H9 (cell line): ENCODE data around the gene TTC28. TPM values are rescaled to one million over a fixed set of nuclear protein-coding genes. Genes with fewer than 3 reads are reported as not detected.

ENCODE experiments used
- DNase-seq: peaks from one replicate; pipeline ENCODE4 v3.0.0-alpha.2; 2017
- H2AFZ ChIP-seq: one replicate; pipeline ENCODE4 v1.6.1; 2013; ENCODE audit warnings: mild to moderate bottlenecking, low read length, control low read depth, moderate library complexity
- H2AK5ac ChIP-seq: 2 replicates; pipeline ENCODE4 v1.6.1; 2013; ENCODE audit warnings: low read length, control low read depth, mixed read lengths; ENCODE audit not compliant: insufficient read length
- H2BK120ac ChIP-seq: one replicate; pipeline ENCODE4 v1.6.1; 2013; ENCODE audit warnings: low read depth, mild to moderate bottlenecking, low read length, control low read depth, inconsistent platforms; ENCODE audit not compliant: poor library complexity, severe bottlenecking
- H2BK12ac ChIP-seq: 2 replicates; pipeline ENCODE4 v1.6.1; 2013; ENCODE audit warnings: low read length, control low read depth, mixed read lengths, low read depth; ENCODE audit not compliant: insufficient read length
- H2BK15ac ChIP-seq: 2 replicates; pipeline ENCODE4 v1.6.1; 2013; ENCODE audit warnings: low read depth, low read length, control low read depth
- H2BK20ac ChIP-seq: one replicate; pipeline ENCODE4 v1.6.1; 2013; ENCODE audit warnings: low read depth, mild to moderate bottlenecking, low read length, control low read depth, inconsistent platforms; ENCODE audit not compliant: poor library complexity, severe bottlenecking
- H2BK5ac ChIP-seq: 2 replicates; pipeline ENCODE4 v1.6.1; 2013; ENCODE audit warnings: low read length, control low read depth, mixed read lengths; ENCODE audit not compliant: insufficient read length
- H3K14ac ChIP-seq: 2 replicates; pipeline ENCODE4 v1.6.1; 2013; ENCODE audit warnings: low read length, control low read depth; ENCODE audit not compliant: insufficient read depth
- H3K18ac ChIP-seq: 2 replicates; pipeline ENCODE4 v1.6.1; 2013; ENCODE audit warnings: low read depth, mild to moderate bottlenecking, mixed read lengths, low read length, control low read depth; ENCODE audit not compliant: insufficient read length
- H3K23ac ChIP-seq: 2 replicates; pipeline ENCODE4 v1.6.1; 2013; ENCODE audit warnings: low read length, control low read depth, mixed read lengths, low read depth; ENCODE audit not compliant: insufficient read length
- H3K23me2 ChIP-seq: 2 replicates; pipeline ENCODE4 v1.6.1; 2013; ENCODE audit warnings: low read depth, mild to moderate bottlenecking, mixed read lengths, low read length, control low read depth; ENCODE audit not compliant: insufficient read length, poor library complexity, severe bottlenecking
- H3K27ac ChIP-seq: 2 replicates; pipeline ENCODE4 v1.5.1; 2013; ENCODE audit warnings: low read length, control low read depth, mixed read lengths, low read depth; ENCODE audit not compliant: insufficient read length
- H3K27me3 ChIP-seq: 2 replicates; pipeline ENCODE4 v1.6.1; 2013; ENCODE audit warnings: low read length, control low read depth, inconsistent platforms; ENCODE audit not compliant: insufficient read depth
- H3K4ac ChIP-seq: 2 replicates; pipeline ENCODE4 v1.6.1; 2013; ENCODE audit warnings: low read depth, mild to moderate bottlenecking, control low read depth, inconsistent platforms, low read length, moderate library complexity
- H3K4me1 ChIP-seq: 2 replicates; pipeline ENCODE4 v1.6.1; 2013; ENCODE audit warnings: low read length, control low read depth, inconsistent platforms; ENCODE audit not compliant: insufficient read depth
- H3K4me2 ChIP-seq: 2 replicates; pipeline ENCODE4 v1.6.1; 2013; ENCODE audit warnings: low read length, control low read depth, mixed read lengths; ENCODE audit not compliant: insufficient read length, insufficient read depth
- H3K56ac ChIP-seq: 2 replicates; pipeline ENCODE4 v1.6.1; 2013; ENCODE audit warnings: low read depth, mild to moderate bottlenecking, mixed read lengths, low read length, control low read depth; ENCODE audit not compliant: insufficient read length
- H3K79me1 ChIP-seq: 2 replicates; pipeline ENCODE4 v1.6.1; 2013; ENCODE audit warnings: low read depth, mild to moderate bottlenecking, moderate library complexity, low read length, control low read depth, inconsistent platforms; ENCODE audit not compliant: insufficient read depth, poor library complexity, severe bottlenecking
- H3K79me2 ChIP-seq: 2 replicates; pipeline ENCODE4 v1.6.1; 2013; ENCODE audit warnings: low read length, control low read depth, inconsistent platforms; ENCODE audit not compliant: insufficient read depth
- H3K9ac ChIP-seq: 2 replicates; pipeline ENCODE4 v1.6.1; 2013; ENCODE audit warnings: low read length, control low read depth, mixed read lengths; ENCODE audit not compliant: insufficient read length; ENCODE audit errors: extremely low read depth
- H3K9me3 ChIP-seq: one replicate; pipeline ENCODE4 v1.6.1; 2013; ENCODE audit warnings: low read depth, low read length, inconsistent platforms; ENCODE audit not compliant: control insufficient read depth
- H3T11ph ChIP-seq: one replicate; pipeline ENCODE4 v1.6.1; 2013; ENCODE audit warnings: mild to moderate bottlenecking, low read length, control low read depth, inconsistent platforms
- H4K20me1 ChIP-seq: one replicate; pipeline ENCODE4 v1.6.1; 2013; ENCODE audit not compliant: control insufficient read depth, insufficient read length, insufficient read depth
- H4K5ac ChIP-seq: 2 replicates; pipeline ENCODE4 v1.6.1; 2013; ENCODE audit warnings: low read depth, mild to moderate bottlenecking, mixed read lengths, low read length, control low read depth; ENCODE audit not compliant: insufficient read length
- H4K8ac ChIP-seq: replicated peaks from 2 replicates; pipeline ENCODE4 v1.6.1; 2013; ENCODE audit warnings: low read length, control low read depth, mixed read lengths, low read depth; ENCODE audit not compliant: insufficient read length
- H4K91ac ChIP-seq: 2 replicates; pipeline ENCODE4 v1.6.1; 2013; ENCODE audit warnings: low read depth, mild to moderate bottlenecking, moderate library complexity, mixed read lengths, low read length, control low read depth; ENCODE audit not compliant: insufficient read length
- H3K27ac Mint-ChIP-seq, 3 experiments: 2 replicates in 2 of 3; 3 replicates in 1 of 3; pipeline ENCODE4 v1.8.0; 2020 to 2021; ENCODE audit warnings: mixed read lengths in 3 of 3, mild to moderate bottlenecking in 1 of 3, moderate library complexity in 1 of 3
- H3K27me3 Mint-ChIP-seq: 2 replicates; pipeline ENCODE4 v1.8.0; 2021; ENCODE audit warnings: low read depth, mild to moderate bottlenecking, moderate library complexity, mixed read lengths
- H3K36me3 Mint-ChIP-seq, 3 experiments: 2 replicates in 2 of 3; 3 replicates in 1 of 3; pipeline ENCODE4 v1.8.0; 2020 to 2021; ENCODE audit warnings: low read depth in 3 of 3, mixed read lengths in 3 of 3; ENCODE audit not compliant: insufficient read depth in 1 of 3
- H3K4me1 Mint-ChIP-seq, 2 experiments: 2 replicates each; pipeline ENCODE4 v1.8.0; 2020; ENCODE audit warnings: mixed read lengths in 2 of 2
- H3K4me3 Mint-ChIP-seq, 2 experiments: 2 replicates in 1 of 2; 3 replicates in 1 of 2; pipeline ENCODE4 v1.8.0; 2020 to 2021; ENCODE audit warnings: mild to moderate bottlenecking in 2 of 2, mixed read lengths in 2 of 2, moderate library complexity in 1 of 2
- H3K9me3 Mint-ChIP-seq, 2 experiments: 2 replicates in 1 of 2; 3 replicates in 1 of 2; pipeline ENCODE4 v1.8.0; 2020; ENCODE audit warnings: mild to moderate bottlenecking in 2 of 2, mixed read lengths in 2 of 2, moderate library complexity in 1 of 2
- CTCF ChIP-seq: fragments of 200-600 bp; sonication (generic); conservative IDR thresholded peaks from 3 replicates; pipeline ENCODE4 v1.8.0; 2021; ENCODE audit warnings: antibody characterized with exemption, mild to moderate bottlenecking
- WGBS: extraction: QIAGEN DNeasy Blood & Tissue Kit; methylation state at CpG from one replicate; pipeline ENCODE4 v1.1.7; 2013; ENCODE audit warnings: missing lambda C conversion rate, low lambda C conversion rate, mixed read lengths; ENCODE audit not compliant: insufficient read length; ENCODE audit errors: extremely low coverage; 5-methylcytosine and 5-hydroxymethylcytosine counted together
- total RNA-seq: library from RNA; stranded (reverse); gene quantifications from 2 replicates; pipeline ENCODE4 v1.2.1, GENCODE V29; 2021

Gene TTC28
- total RNA-seq, 1 experiment from 2014 or later = 13.6 TPM

DNA sequence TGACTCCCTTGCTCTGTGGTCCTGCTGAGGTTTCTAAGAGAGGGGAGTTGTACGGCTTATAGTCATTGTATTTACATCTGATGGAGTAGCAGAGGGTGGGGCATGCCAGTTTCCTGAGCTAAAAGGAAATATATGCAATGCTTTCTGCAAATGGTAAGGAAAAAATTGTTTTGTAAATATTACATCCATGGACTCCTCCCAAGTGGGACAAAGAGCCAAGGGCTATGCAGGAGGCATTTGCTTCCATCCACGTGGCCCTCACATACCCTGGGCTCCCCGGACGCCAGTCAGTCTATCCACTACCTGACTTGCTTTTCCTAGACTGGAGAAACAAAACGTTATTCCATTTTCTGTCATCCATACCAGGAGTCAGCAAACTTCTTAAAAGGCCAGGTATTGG is 700.8 kb downstream of the TTC28 start:
- H3K36me3 Mint-ChIP-seq = peaks cover 3 to 14% (median 10%) of the 10 kb centered on the region in 3 experiments; a peak in 5 of 7 replicates
- Histone ChIP-seq H3K4ac (no peak overlapping the region), H2BK120ac (no peak overlapping the region), H3T11ph (no peak overlapping the region), H2BK12ac (no peak overlapping the region), H3K4me1 (peaks cover 3% of the 10 kb centered on the region; the same call in 1 of the 2 replicates), H4K8ac (no peak overlapping the region), H3K14ac (no peak overlapping the region), H3K56ac (no peak overlapping the region), H4K20me1 (no peaks in the 10 kb centered on the region), H3K23me2 (no peaks in the 10 kb centered on the region), H3K9me3 (no peaks in the 10 kb centered on the region), H2AFZ (no peak overlapping the region), H2BK5ac (no peak overlapping the region), H2AK5ac (no peak overlapping the region), H2BK20ac (no peak overlapping the region), H2BK15ac (no peak overlapping the region), H3K27ac (no peak overlapping the region), H3K23ac (no peak overlapping the region), H3K27me3 (no peaks in the 10 kb centered on the region), H3K9ac (no peak overlapping the region), H3K79me1 (no peaks in the 10 kb centered on the region), H3K18ac (no peak overlapping the region), H3K79me2 (no peaks in the 10 kb centered on the region), H4K91ac (no peak overlapping the region), H3K4me2 (no peak overlapping the region), H4K5ac (no peak overlapping the region)
- H3K27me3 Mint-ChIP-seq = no peaks in the 10 kb centered on the region
- no peak for TF ChIP-seq CTCF
- no peaks in the 10 kb centered on the region for H3K9me3 Mint-ChIP-seq
- no peak for DNase-seq
- WGBS = no CpG with 5 or more reads among the region's 5 CpGs
- H3K4me3 Mint-ChIP-seq = no peak overlapping the region
- no peak overlapping the region for H3K27ac Mint-ChIP-seq
- H3K4me1 Mint-ChIP-seq = peaks cover 17 to 21% of the 10 kb centered on the region in 2 experiments
